Fibroblast of skin of left quadriceps (primary cell): ENCODE measurements around the gene ZNF276.
"Not testable (repeated sequence)": the region's sequence is repeated elsewhere in the genome, so short reads cannot be mapped to it uniquely, and the experiment has no call there.

Source experiments
- DNase-seq, 2 experiments: peaks; one replicate each; pipeline ENCODE4 v3.0.0-alpha.2; 2013; ENCODE audit warnings: low read depth in 2 of 2

Gene ZNF276

DNA sequence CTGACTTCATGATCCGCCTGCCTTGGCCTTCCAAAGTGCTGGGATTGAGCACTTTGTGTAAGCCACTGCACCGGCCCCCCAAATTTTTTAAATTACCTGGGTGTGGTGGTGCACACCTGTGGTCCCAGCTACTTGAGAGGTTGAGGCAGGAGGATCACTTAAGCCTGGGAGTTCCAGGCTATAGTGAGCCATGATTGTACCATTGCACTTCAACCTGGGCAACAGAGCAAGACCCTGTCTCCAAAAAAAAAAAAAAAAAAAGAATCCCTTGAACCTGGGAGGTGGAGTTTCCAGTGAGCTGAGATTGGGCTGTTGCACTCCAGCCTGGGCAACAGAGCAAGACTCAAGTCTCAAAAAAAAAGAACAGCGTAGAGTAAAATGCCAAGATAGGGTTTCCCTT is 15.2 kb downstream of the ZNF276 start:
- DNase-seq, result no peak

GRCh38 chr16:89737341-89738071 is 16.2 kb downstream of the ZNF276 start:
- DNase-seq, result no peak

DNA sequence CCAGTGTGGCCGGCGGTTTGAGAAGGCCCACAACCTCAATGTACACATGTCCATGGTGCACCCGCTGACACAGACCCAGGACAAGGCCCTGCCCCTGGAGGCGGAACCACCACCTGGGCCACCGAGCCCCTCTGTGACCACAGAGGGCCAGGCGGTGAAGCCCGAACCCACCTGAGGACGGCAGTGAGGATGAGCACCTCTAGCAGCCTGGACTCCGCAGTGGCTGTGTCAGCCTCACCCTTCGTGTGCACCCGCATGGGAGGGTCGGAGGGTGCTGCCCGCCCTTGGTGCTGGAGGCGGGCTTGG is 16.7 kb downstream of the ZNF276 start:
- no peak for DNase-seq

GRCh38 chr16:89738538-89739317 is 17.4 kb downstream of the ZNF276 start:
- no peak for DNase-seq

GRCh38 chr16:89739383-89739782 is 18.0 kb downstream of the ZNF276 start:
- no peak for DNase-seq

GRCh38 chr16:89741342-89742014 is 20.1 kb downstream of the ZNF276 start:
- no peak for DNase-seq

DNA sequence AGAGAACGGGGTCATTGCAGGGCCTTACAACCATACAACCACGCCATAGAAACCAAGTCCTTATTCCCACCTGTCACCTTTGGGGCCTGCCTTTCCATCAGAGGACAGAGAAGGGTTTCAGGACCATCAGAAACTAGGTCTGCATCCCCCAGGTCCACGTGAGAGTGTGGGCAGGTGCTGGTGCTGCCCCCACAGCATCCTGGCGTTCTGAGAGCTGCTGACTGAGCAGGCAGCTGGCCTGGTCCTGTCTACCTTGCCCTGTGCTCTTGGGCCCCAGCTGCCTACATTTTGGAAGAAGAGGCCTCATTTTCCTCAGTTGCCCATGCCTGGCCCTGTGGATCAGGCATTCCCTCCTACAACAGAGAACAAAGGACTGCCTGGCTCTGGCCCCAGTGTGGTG is 21.6 kb downstream of the ZNF276 start:
- no peak for DNase-seq

DNA sequence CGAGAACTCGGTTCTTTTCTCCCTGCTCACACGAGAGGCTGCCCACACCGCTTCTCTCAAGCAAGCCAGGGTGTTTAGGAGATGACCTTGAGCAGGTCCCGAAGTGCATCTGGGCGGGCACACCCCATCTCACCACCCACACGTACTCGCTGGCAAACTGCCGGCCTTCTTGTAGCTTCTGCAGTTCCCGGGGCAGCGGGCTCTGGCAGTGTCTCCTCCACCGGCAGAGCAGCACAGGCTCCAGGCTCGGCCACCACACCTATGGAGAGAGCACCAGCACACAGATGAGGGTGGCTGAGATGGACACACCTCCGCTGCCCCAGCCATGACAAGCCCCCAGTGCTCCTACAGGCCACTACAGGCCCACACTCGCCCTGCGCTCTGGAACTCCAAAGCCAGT is 23.5 kb downstream of the ZNF276 start:
- DNase-seq, result no peak

DNA sequence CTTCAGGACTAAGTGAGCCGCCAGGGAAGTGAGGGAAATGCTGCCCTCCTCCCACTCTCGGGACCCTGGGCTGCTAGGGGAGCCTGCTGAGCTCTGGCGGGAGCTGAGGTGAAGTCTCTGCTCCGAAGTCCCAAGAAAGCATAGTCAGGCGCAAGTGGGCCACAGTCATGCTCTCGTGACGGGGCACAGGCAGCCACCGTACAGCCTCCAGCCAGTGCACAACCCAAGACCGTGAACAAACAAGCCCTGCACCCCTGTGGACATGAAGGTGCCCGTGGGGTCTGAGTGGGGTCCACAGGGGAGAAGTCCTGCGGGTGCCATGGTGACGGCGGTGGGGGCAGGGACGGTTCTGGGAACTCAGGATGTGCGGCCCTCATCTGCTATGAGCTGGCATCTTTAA is 24.7 kb downstream of the ZNF276 start:
- no peak for DNase-seq

DNA sequence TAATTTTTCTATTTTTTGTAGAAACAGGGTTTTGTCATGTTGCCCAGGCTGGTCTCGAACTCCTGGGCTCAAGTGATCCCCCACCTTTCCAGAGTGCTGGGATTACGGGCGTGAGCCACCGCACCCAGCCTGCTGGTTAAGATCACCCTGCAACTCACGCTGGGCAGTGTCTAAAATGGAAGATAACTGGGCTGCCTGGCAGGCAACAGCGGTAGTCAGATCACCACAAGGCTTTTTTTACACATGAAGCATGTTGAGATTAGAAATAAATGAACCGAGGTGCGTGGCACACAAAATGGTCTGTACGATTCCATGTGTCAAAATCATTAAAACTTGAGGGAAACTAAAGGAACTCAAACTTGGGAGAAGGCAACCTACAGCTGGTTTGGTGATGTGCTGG is 26.7 kb downstream of the ZNF276 start:
- DNase-seq, result no peak

GRCh38 chr16:89748921-89749320 is 27.6 kb downstream of the ZNF276 start:
- no peak for DNase-seq

DNA sequence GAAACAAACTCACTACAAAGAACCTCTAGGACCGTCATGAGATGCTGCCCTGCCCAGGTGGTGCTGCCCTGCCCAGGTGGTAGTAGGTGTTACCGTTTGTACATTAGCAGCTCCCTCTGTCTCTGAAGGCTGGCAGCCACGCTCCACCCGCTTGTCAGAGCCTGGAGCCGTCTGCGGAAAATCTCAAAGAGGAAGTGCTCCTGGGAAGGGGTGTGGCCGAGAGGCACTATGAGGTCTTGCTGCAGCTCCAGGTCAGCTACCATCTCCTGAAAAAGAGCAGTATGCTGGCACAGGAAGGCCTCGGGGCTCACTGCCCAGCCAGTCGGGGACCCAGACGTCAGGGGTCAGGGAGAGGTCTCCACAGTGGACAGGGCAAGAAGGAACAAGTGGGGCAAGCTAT is 28.3 kb downstream of the ZNF276 start:
- DNase-seq, result no peak

GRCh38 chr16:89759746-89760340 is 38.5 kb downstream of the ZNF276 start:
- DNase-seq, result no peak

- no peak for DNase-seq
These were observed 40.1 kb downstream of the ZNF276 start for GRCh38 chr16:89761304-89761922.

- DNase-seq, result no peak
These were observed 43.4 kb downstream of the ZNF276 start for GRCh38 chr16:89764711-89765201.

DNA sequence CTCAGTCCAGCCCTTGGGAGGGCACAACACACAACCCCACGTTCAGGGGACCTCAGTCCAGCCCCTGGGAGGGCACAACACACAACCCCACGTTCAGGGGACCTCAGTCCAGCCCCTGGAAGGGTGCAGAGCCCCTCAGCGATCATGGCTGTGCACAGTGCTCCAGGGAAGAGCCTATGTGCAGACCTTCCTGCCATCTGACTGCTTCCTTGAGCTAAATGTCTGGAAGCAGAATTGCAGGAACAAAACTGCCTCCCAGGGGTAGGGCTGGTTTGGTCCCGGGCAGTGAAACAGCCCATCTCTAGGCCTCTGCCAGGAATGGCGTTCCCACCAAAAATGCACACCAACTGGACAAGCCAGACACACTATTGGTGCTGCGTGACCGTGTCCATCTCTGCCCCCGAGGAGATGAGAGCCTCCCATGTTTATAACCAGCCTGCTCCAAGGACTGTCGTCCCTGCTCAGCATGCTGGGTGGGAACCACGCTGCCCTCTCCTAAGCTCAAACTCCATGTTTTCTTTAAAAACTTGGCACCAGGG is 44.0 kb downstream of the ZNF276 start:
- DNase-seq, result no peak

DNA sequence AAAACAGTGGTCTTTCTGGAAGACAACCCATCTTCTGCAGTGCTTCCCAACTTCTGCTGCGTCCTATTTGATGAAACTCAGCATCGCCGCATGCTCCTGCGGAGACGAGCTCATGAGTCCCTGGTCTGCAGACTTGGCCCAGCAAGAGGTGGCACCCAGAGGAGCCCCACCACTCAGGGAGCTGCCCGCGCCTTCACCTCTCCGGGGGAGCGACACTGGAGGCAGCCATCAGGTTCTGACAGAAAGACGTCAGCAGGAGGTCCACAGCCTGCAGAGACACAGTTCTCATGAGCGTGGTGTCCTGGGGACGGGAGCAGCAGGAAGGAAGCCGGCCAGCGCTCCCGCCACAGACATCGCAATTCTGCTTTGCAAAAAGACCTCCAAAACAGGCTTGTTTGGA is 49.0 kb downstream of the ZNF276 start:
- DNase-seq, result no peak

DNA sequence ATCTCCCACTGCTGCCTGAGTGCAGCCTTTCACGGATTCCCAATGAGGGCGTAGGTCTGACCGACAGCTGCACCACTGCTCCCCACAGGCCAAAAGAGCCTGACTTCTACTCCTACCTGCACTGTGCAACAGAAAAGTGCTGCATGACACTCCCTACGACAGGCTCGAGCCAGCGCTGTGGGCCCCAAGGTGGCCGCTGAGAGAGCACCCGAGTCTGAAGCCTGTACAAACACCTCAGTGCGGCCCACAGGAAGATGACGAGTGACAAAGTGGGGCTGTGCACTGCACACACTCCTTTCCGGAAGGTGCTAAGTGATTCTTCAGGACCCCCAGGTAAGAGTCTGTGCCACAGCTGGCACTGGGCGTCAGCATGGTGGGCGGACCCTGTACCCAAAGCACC is 53.9 kb downstream of the ZNF276 start:
- DNase-seq, result no peak

- DNase-seq, result not testable (repeated sequence)
These were observed 56.9 kb downstream of the ZNF276 start for GRCh38 chr16:89778211-89778610.

DNA sequence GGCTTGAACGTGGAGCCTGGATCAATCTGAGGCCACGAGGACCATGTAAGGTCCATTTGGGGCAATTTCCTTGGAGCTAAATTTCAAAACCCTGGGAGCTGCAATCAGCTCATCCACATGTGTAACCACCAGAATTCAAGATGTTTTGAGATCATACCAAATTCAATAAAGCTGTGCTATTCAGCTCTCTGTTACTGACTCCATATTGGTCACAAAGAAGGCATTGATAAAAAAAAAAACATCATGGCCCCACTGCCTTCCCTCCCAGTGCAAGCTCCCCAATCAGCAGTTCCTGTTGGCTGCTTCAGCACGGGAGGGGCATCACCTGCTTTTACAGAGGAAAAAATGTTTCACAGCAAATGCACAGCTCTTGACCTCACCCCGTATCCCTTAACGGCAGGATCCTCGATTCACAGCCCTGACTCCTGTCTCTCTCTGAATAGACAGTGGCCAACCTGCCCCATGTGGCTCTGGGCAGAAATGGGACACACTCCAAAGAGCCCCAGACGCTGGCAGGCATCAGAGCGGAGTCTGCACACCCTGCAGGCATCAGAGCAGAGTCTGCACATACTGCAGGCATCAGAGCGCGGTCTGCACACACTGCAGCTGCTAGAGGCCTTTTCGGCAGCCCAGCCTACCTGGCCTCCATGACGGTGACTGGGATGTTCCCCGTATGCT is 58.0 kb downstream of the ZNF276 start:
- DNase-seq, result no peak

- DNase-seq, result no peak
These were observed 58.6 kb downstream of the ZNF276 start for GRCh38 chr16:89779909-89780305.
